Measurements from ENCODE around the gene PRR14L. TPM values are rescaled to one million over a fixed set of nuclear protein-coding genes. Genes with fewer than 3 reads are reported as not detected.
"Not testable (repeated sequence)": the region's sequence is repeated elsewhere in the genome, so short reads cannot be mapped to it uniquely, and the experiment has no call there.

PRR14L gene
- total RNA-seq, 4 donors from 2014 or later: 23.8 to 31.2 (median 30.3) TPM

GRCh38 chr22:31707519-31707918, 42.4 kb downstream of the PRR14L start:
- no peak for ATAC-seq (ENCODE audit: low FRiP score)
- TF ChIP-seq CTCF (IDR thresholded peaks at IDR 0.05): no peak
- no peak for DNase-seq (ENCODE audit: low spot score)

- no peak for TF ChIP-seq CTCF (IDR thresholded peaks at IDR 0.05)
- ATAC-seq (ENCODE audit: low FRiP score) (no peak), DNase-seq (ENCODE audit: low spot score) (no peak)
These were observed 54.5 kb downstream of the PRR14L start for GRCh38 chr22:31695423-31695822.

- DNase-seq (ENCODE audit: low spot score); ATAC-seq (ENCODE audit: low FRiP score): not testable (repeated sequence)
These were observed 55.9 kb downstream of the PRR14L start for GRCh38 chr22:31694046-31694445.

GRCh38 chr22:31692186-31692886, 57.6 kb downstream of the PRR14L start:
- TF ChIP-seq CTCF (IDR thresholded peaks at IDR 0.05): no peak
- DNase-seq (ENCODE audit: low spot score): no peak
- ATAC-seq (ENCODE audit: low FRiP score): no peak

- TF ChIP-seq CTCF (IDR thresholded peaks at IDR 0.05): no peak
- no peak for DNase-seq (ENCODE audit: low spot score)
These were observed 58.5 kb downstream of the PRR14L start for GRCh38 chr22:31691408-31691807.

GRCh38 chr22:31683181-31684105, 66.5 kb downstream of the PRR14L start:
- ATAC-seq (ENCODE audit: low FRiP score): no peak
- no peak for TF ChIP-seq CTCF (IDR thresholded peaks at IDR 0.05)
- no peak for DNase-seq (ENCODE audit: low spot score)

More at GRCh38 chr22:31691408-31691807, 58.5 kb downstream of the PRR14L start:
- ATAC-seq (ENCODE audit: low FRiP score): no peak

- no peak for ATAC-seq (ENCODE audit: low FRiP score)
- DNase-seq (ENCODE audit: low spot score): no peak
- TF ChIP-seq CTCF (IDR thresholded peaks at IDR 0.05): no peak
These were observed 67.2 kb downstream of the PRR14L start for GRCh38 chr22:31682751-31683150.

Data from omental fat pad (tissue), 4 donors.